Measurements from ENCODE around the gene TOX2. TPM values are rescaled to one million over a fixed set of nuclear protein-coding genes. Genes with fewer than 3 reads are reported as not detected.

Gene TOX2
- total and polyA plus RNA-seq, 2 of the 4 experiments (the other 2 are of a cell fraction), result 1.3 to 17.5 TPM

- Histone ChIP-seq H2AK9ac (replicated peaks; ENCODE audit: low read depth, low read length, poor library complexity) (no peak overlapping the region), H3K14ac (replicated peaks; ENCODE audit: low read depth, low read length) (no peak overlapping the region), H2BK15ac (ENCODE audit: low read depth, low read length) (no peak overlapping the region), H3K9ac (ENCODE audit: low read depth, low read length) (no peak overlapping the region), H2BK5ac (ENCODE audit: low read depth, low read length, poor library complexity, severe bottlenecking) (no peak overlapping the region), H2BK20ac (ENCODE audit: low read depth, low read length) (no peak overlapping the region), H4K8ac (ENCODE audit: low read depth in 2 of 2, low read length in 2 of 2) (0 out of 4 replicates have a peak overlapping the region, but pooled peaks of 1 of the 2 experiments have one; percentile 10), H3K4me2 (ENCODE audit: low read depth, low read length) (no peak overlapping the region), H3K23ac (ENCODE audit: low read depth, low read length) (no peak overlapping the region), H4K91ac (ENCODE audit: insufficient read depth, low read depth, low read length) (no peak overlapping the region), H2AFZ (replicated peaks; ENCODE audit: low read length, poor library complexity) (no peak overlapping the region), H4K20me1 (ENCODE audit: insufficient read depth, low read length) (peaks cover under 1% of the 10 kb centered on the region; the same call in 1 of the 2 replicates), H2BK120ac (ENCODE audit: low read depth, low read length) (no peak overlapping the region), H3K9me1 (ENCODE audit: insufficient read depth, low read length) (peaks cover 28% of the 10 kb centered on the region), H3K4ac (ENCODE audit: low read depth, low read length) (no peak overlapping the region), H3K79me1 (ENCODE audit: low read depth in 1 of 2, low read length in 2 of 2) (peaks cover 12 to 67% of the 10 kb centered on the region in 2 experiments; a peak in 2 of 4 replicates), H3K9me3 (ENCODE audit: control insufficient read depth, insufficient read depth, low read length) (no peaks in the 10 kb centered on the region), H3K27ac (ENCODE audit: insufficient read depth, low read length) (no peak overlapping the region), H3K4me3 (ENCODE audit: insufficient read depth, low read depth, low read length) (no peak overlapping the region), H3K4me1 (ENCODE audit: control insufficient read depth, insufficient read depth, low read length) (no peaks in the 10 kb centered on the region), H3K36me3 (ENCODE audit: control insufficient read depth, insufficient read depth, low read length) (0 out of 2 replicates have a peak, but pooled peaks cover 2% of the 10 kb centered on the region), H2AK5ac (ENCODE audit: low read depth, low read length) (no peak overlapping the region), H4K5ac (ENCODE audit: low read depth, low read length) (no peak overlapping the region), H3K27me3 (ENCODE audit: control insufficient read depth, insufficient read depth, low read length) (no peaks in the 10 kb centered on the region), H3K18ac (ENCODE audit: low read depth, low read length) (no peak overlapping the region), H3K56ac (ENCODE audit: extremely low read depth, insufficient read depth, low read length) (no peak overlapping the region; the same call in 1 of the 2 replicates)
- no TSS peak for BruUV-seq (replicated peaks)
- no CpG with 5 or more reads among the region's 12 CpGs for WGBS, 2 experiments (ENCODE audit: extremely low coverage in 2 of 2, insufficient read length in 1 of 2)
- CTCF ChIA-PET, result no interaction called here
- intact Hi-C loops (cut with micrococcal nuclease) (no loop called here), in situ Hi-C loops (cut with MboI; ENCODE audit: low sequenced_read_pairs) (no loop called here), dilution Hi-C loops (cut with HindIII; ENCODE audit: low sequenced_read_pairs, unreplicated experiment) (no loop called here)
- ATAC-seq (ENCODE audit: low read depth) (no peak), DNase-seq (no peak)
- POLR2A ChIA-PET (ENCODE audit: unreplicated experiment), result no interaction called here
- no peak for TF ChIP-seq POLR2A (IDR thresholded peaks at IDR 0.05; ENCODE audit: low read depth, low read length)
- TF ChIP-seq BHLHE40 (IDR thresholded peaks at IDR 0.05; ENCODE audit: low read depth, low read length), result no peak
- no peak for TF ChIP-seq CEBPB (IDR thresholded peaks at IDR 0.05; ENCODE audit: low read depth, low read length)
- TF ChIP-seq ELK1 (IDR thresholded peaks at IDR 0.05; ENCODE audit: borderline replicate concordance, low read depth, low read length), result no peak
- TF ChIP-seq RAD21 (IDR thresholded peaks at IDR 0.05; ENCODE audit: low read length), result no peak
- no peak for TF ChIP-seq RCOR1 (IDR thresholded peaks at IDR 0.05; ENCODE audit: insufficient replicate concordance, low read length)
- TF ChIP-seq RFX5 (IDR thresholded peaks at IDR 0.05; ENCODE audit: low read depth, low read length), result no peak
- TF ChIP-seq MXI1 (IDR thresholded peaks at IDR 0.05; ENCODE audit: borderline replicate concordance, low read depth, low read length), result no peak
- no peak for TF ChIP-seq FOS (IDR thresholded peaks at IDR 0.05; ENCODE audit: low read depth, low read length)
- no peak for TF ChIP-seq CHD1 (IDR thresholded peaks at IDR 0.05; ENCODE audit: low read depth, low read length)
- no peak for TF ChIP-seq SMC3 (IDR thresholded peaks at IDR 0.05; ENCODE audit: low read depth, low read length)
- TF ChIP-seq MAZ (IDR thresholded peaks at IDR 0.05; ENCODE audit: borderline replicate concordance, low read depth, low read length), result no peak
- no peak for TF ChIP-seq NFE2L2 (IDR thresholded peaks at IDR 0.05; ENCODE audit: low read depth, low read length)
- no peak for TF ChIP-seq CTCF (conservative IDR thresholded peaks at IDR 0.05; ENCODE audit: low read depth, low read length)
- no peak for TF ChIP-seq MAFK (IDR thresholded peaks at IDR 0.05; ENCODE audit: low read depth, low read length)
These were observed 118.1 kb downstream of the TOX2 start for GRCh38 chr20:44032583-44033331.

Measured in IMR-90 (cell line).